Neural progenitor cell (in vitro differentiated cells): Measurements from ENCODE around the gene APOBEC3H.

Experiments used
- CTCF ChIP-seq: fragments of 200-600 bp; sonication (generic); IDR thresholded peaks from 2 replicates; pipeline ENCODE4 v1.5.1; 2017; ENCODE audit warnings: antibody characterized with exemption, mild to moderate bottlenecking
- EZH2phosphoT487 ChIP-seq: fragments of 200-600 bp; sonication (generic); IDR thresholded peaks from 2 replicates; pipeline ENCODE4 v1.6.1; 2017; ENCODE audit warnings: antibody characterized with exemption

- TF ChIP-seq CTCF (no peak), EZH2phosphoT487 (no peak)
These were observed 32.7 kb downstream of the APOBEC3H start for GRCh38 chr22:39129746-39130145.
